ENCODE results near the gene VMP1. TPM values are rescaled to one million over a fixed set of nuclear protein-coding genes. Genes with fewer than 3 reads are reported as not detected.

Gene VMP1
- polyA plus RNA-seq, result 10 to 100 TPM; 90.8 to 98.0 TPM

- no peaks in the 10 kb centered on the region for H3K4me1 ChIP-seq (ENCODE audit: control insufficient read depth in 2 of 2, insufficient read depth in 2 of 2, low read length in 1 of 2)
- no peaks in the 10 kb centered on the region for H3K9me3 ChIP-seq (ENCODE audit: control insufficient read depth in 2 of 2, insufficient read depth in 1 of 2, low read depth in 1 of 2, low read length in 1 of 2)
- peak within 1 kb of the TSS; percentile 96 to 98 for H3K27ac ChIP-seq (ENCODE audit: low read depth in 2 of 2, low read length in 1 of 2)
- WGBS, 2 donors, result 0% methylated on average over 45 of the region's 45 CpGs
- peak within 1 kb of the TSS; percentile 86 to 88 for H3K4me3 ChIP-seq (ENCODE audit: low read depth in 1 of 2, low read length in 2 of 2)
- H3K27me3 ChIP-seq (ENCODE audit: control insufficient read depth in 1 of 2, insufficient read depth in 2 of 2, low read length in 2 of 2), result no peaks in the 10 kb centered on the region
- H3K36me3 ChIP-seq (ENCODE audit: control insufficient read depth in 2 of 2, insufficient read depth in 2 of 2, low read length in 1 of 2), result peaks cover 0 to under 1% of the 10 kb centered on the region in 2 donors
Measured at GRCh38 chr17:59707149-59707970, at the start of gene VMP1, which contains the start of gene PTRH2. VMP1 (plus strand) TSS chr17:59707654; CDS start chr17:59731447, 23,793 bp downstream. PTRH2 (minus strand) TSS chr17:59707430; CDS start chr17:59697978, 9,452 bp downstream.

GRCh38 chr17:59666235-59666634, 41.2 kb upstream of the VMP1 start:
- Histone ChIP-seq H3K9me3 (ENCODE audit: control insufficient read depth in 2 of 2, insufficient read depth in 1 of 2, low read depth in 1 of 2, low read length in 1 of 2) (no peaks in the 10 kb centered on the region), H3K4me1 (ENCODE audit: control insufficient read depth in 2 of 2, insufficient read depth in 2 of 2, low read length in 1 of 2) (no peaks in the 10 kb centered on the region), H3K4me3 (ENCODE audit: low read depth in 1 of 2, low read length in 2 of 2) (no peak overlapping the region), H3K36me3 (ENCODE audit: control insufficient read depth in 2 of 2, insufficient read depth in 2 of 2, low read length in 1 of 2) (peaks cover 3 to 6% of the 10 kb centered on the region in 2 donors), H3K27ac (ENCODE audit: low read depth in 2 of 2, low read length in 1 of 2) (no peak overlapping the region), H3K27me3 (ENCODE audit: control insufficient read depth in 1 of 2, insufficient read depth in 2 of 2, low read length in 2 of 2) (no peaks in the 10 kb centered on the region)
- 85 to 87% methylated on average over 5 of the region's 5 CpGs for WGBS, 2 donors

DNA sequence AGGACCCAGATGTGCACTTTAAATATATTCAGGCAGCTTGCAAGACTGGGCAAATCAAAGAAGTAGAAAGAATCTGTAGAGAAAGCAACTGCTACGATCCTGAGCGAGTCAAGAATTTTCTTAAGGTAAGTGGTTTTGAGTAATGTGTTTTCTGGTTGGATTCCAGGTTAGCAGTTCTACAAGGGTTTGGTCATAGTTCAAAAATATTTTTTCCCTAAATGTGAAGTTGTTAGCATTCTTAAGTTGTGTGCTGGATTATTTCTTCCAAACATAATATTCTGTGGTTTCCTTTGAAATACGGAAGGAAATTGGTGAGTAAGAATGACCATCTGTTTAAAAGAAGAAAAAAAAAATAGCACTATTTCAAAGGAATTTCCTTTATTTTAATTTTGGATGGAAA, 38.6 kb upstream of the VMP1 start:
- Histone ChIP-seq H3K27ac (ENCODE audit: low read depth in 2 of 2, low read length in 1 of 2) (no peak overlapping the region), H3K4me1 (ENCODE audit: control insufficient read depth in 2 of 2, insufficient read depth in 2 of 2, low read length in 1 of 2) (no peaks in the 10 kb centered on the region), H3K9me3 (ENCODE audit: control insufficient read depth in 2 of 2, insufficient read depth in 1 of 2, low read depth in 1 of 2, low read length in 1 of 2) (no peaks in the 10 kb centered on the region), H3K27me3 (ENCODE audit: control insufficient read depth in 1 of 2, insufficient read depth in 2 of 2, low read length in 2 of 2) (no peaks in the 10 kb centered on the region), H3K4me3 (ENCODE audit: low read depth in 1 of 2, low read length in 2 of 2) (no peak overlapping the region), H3K36me3 (ENCODE audit: control insufficient read depth in 2 of 2, insufficient read depth in 2 of 2, low read length in 1 of 2) (peaks cover 3 to 4% of the 10 kb centered on the region in 2 donors)
- 45 to 47% methylated on average over 3 of the region's 3 CpGs for WGBS, 2 donors

DNA sequence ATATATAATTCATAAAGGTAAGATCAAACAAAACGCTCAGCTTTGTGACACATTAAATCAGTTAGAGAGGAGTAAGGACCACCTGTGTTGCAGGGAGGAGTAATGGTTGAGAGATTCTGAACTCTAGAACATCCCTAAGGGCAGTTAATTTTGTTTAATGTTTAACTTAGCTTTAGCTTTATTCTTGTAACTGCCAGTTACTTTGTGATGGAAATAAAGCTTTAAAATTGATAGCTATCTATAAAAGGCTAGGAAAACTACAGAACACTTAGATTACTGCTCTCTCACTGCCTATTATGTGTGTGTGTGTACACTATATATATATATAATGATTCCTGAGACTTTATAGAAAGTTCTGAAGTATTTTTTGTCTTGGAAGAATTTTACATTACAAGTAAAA, 38.0 kb upstream of the VMP1 start:
- Histone ChIP-seq H3K27ac (ENCODE audit: low read depth in 2 of 2, low read length in 1 of 2) (no peak overlapping the region), H3K27me3 (ENCODE audit: control insufficient read depth in 1 of 2, insufficient read depth in 2 of 2, low read length in 2 of 2) (no peaks in the 10 kb centered on the region)
- WGBS, 2 donors, result 45 to 58% methylated on average over 1 of the region's 1 CpG

GRCh38 chr17:59669944-59670343, 37.5 kb upstream of the VMP1 start:
- Histone ChIP-seq H3K4me3 (ENCODE audit: low read depth in 1 of 2, low read length in 2 of 2) (no peak overlapping the region), H3K4me1 (ENCODE audit: control insufficient read depth in 2 of 2, insufficient read depth in 2 of 2, low read length in 1 of 2) (no peaks in the 10 kb centered on the region), H3K27ac (ENCODE audit: low read depth in 2 of 2, low read length in 1 of 2) (no peak overlapping the region), H3K27me3 (ENCODE audit: control insufficient read depth in 1 of 2, insufficient read depth in 2 of 2, low read length in 2 of 2) (no peaks in the 10 kb centered on the region), H3K36me3 (ENCODE audit: control insufficient read depth in 2 of 2, insufficient read depth in 2 of 2, low read length in 1 of 2) (peaks cover under 1 to 3% of the 10 kb centered on the region in 2 donors), H3K9me3 (ENCODE audit: control insufficient read depth in 2 of 2, insufficient read depth in 1 of 2, low read depth in 1 of 2, low read length in 1 of 2) (no peaks in the 10 kb centered on the region)
- 96 to 97% methylated on average over 1 of the region's 1 CpG for WGBS, 2 donors

More for the DNA sequence above, 38.0 kb upstream of the VMP1 start:
- Histone ChIP-seq H3K36me3 (ENCODE audit: control insufficient read depth in 2 of 2, insufficient read depth in 2 of 2, low read length in 1 of 2) (peaks cover 3 to 4% of the 10 kb centered on the region in 2 donors), H3K4me3 (ENCODE audit: low read depth in 1 of 2, low read length in 2 of 2) (no peak overlapping the region), H3K9me3 (ENCODE audit: control insufficient read depth in 2 of 2, insufficient read depth in 1 of 2, low read depth in 1 of 2, low read length in 1 of 2) (no peaks in the 10 kb centered on the region), H3K4me1 (ENCODE audit: control insufficient read depth in 2 of 2, insufficient read depth in 2 of 2, low read length in 1 of 2) (no peaks in the 10 kb centered on the region)

DNA sequence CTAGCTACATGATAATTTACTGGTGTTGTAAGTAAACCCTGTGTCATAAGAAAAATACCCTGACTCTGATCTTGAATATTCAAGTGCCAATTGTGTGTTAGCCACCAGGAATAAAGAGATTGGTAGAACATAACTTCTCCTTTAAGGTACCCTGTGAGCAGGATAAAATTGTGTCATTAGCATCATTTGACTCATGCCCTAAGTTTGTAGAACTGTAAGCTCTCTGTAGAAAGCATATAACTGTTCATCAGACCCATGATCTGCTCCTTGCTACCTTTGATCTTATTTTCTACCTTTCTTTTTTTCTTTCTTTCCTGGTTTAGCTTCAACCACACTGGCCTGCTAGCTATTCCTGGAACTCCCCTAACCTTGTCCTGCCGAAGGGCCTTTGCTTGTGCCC, 36.1 kb upstream of the VMP1 start:
- 87 to 92% methylated on average over 1 of the region's 1 CpG for WGBS, 2 donors
- no peak overlapping the region for H3K4me3 ChIP-seq (ENCODE audit: low read depth in 1 of 2, low read length in 2 of 2)
- no peak overlapping the region for H3K27ac ChIP-seq (ENCODE audit: low read depth in 2 of 2, low read length in 1 of 2)
- no peaks in the 10 kb centered on the region for H3K27me3 ChIP-seq (ENCODE audit: control insufficient read depth in 1 of 2, insufficient read depth in 2 of 2, low read length in 2 of 2)
- no peaks in the 10 kb centered on the region for H3K4me1 ChIP-seq (ENCODE audit: control insufficient read depth in 2 of 2, insufficient read depth in 2 of 2, low read length in 1 of 2)
- H3K36me3 ChIP-seq (ENCODE audit: control insufficient read depth in 2 of 2, insufficient read depth in 2 of 2, low read length in 1 of 2), result no peaks in the 10 kb centered on the region
- no peaks in the 10 kb centered on the region for H3K9me3 ChIP-seq (ENCODE audit: control insufficient read depth in 2 of 2, insufficient read depth in 1 of 2, low read depth in 1 of 2, low read length in 1 of 2)

DNA sequence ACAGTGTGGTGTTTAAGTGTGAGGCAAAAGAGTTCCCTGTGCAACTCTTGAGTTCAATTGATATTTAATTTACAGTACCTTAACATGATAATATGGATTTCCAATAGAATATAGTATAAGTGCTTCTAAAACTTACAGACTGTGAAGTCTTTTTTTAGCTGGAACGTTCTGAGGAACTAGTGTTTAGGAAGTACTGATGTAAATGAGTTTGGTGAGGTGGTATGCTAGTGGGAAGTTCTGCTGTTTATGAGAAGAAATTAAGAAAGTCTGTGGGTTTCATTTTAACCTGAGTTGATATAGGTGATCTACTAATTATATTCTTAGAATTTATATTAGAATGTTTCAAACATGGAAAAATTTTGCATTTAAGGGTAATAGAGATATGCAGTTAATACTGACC, 32.2 kb upstream of the VMP1 start:
- H3K27me3 ChIP-seq (ENCODE audit: control insufficient read depth in 1 of 2, insufficient read depth in 2 of 2, low read length in 2 of 2), result no peaks in the 10 kb centered on the region
- no peak overlapping the region for H3K4me3 ChIP-seq (ENCODE audit: low read depth in 1 of 2, low read length in 2 of 2)
- H3K36me3 ChIP-seq (ENCODE audit: control insufficient read depth in 2 of 2, insufficient read depth in 2 of 2, low read length in 1 of 2), result peaks cover 0 to 4% of the 10 kb centered on the region in 2 donors
- no peaks in the 10 kb centered on the region for H3K9me3 ChIP-seq (ENCODE audit: control insufficient read depth in 2 of 2, insufficient read depth in 1 of 2, low read depth in 1 of 2, low read length in 1 of 2)
- 63 to 68% methylated on average over 1 of the region's 1 CpG for WGBS, 2 donors
- no peaks in the 10 kb centered on the region for H3K4me1 ChIP-seq (ENCODE audit: control insufficient read depth in 2 of 2, insufficient read depth in 2 of 2, low read length in 1 of 2)
- no peak overlapping the region for H3K27ac ChIP-seq (ENCODE audit: low read depth in 2 of 2, low read length in 1 of 2)

GRCh38 chr17:59676716-59677115, 30.7 kb upstream of the VMP1 start:
- peaks cover 4 to 7% of the 10 kb centered on the region in 2 donors for H3K36me3 ChIP-seq (ENCODE audit: control insufficient read depth in 2 of 2, insufficient read depth in 2 of 2, low read length in 1 of 2)
- WGBS, 2 donors, result 82 to 85% methylated on average over 7 of the region's 7 CpGs

GRCh38 chr17:59678918-59679317, 28.5 kb upstream of the VMP1 start:
- no peaks in the 10 kb centered on the region for H3K9me3 ChIP-seq (ENCODE audit: control insufficient read depth in 2 of 2, insufficient read depth in 1 of 2, low read depth in 1 of 2, low read length in 1 of 2)
- 47 to 51% methylated on average over 2 of the region's 2 CpGs for WGBS, 2 donors

More at GRCh38 chr17:59676716-59677115, 30.7 kb upstream of the VMP1 start:
- Histone ChIP-seq H3K27ac (ENCODE audit: low read depth in 2 of 2, low read length in 1 of 2) (no peak overlapping the region), H3K27me3 (ENCODE audit: control insufficient read depth in 1 of 2, insufficient read depth in 2 of 2, low read length in 2 of 2) (no peaks in the 10 kb centered on the region), H3K9me3 (ENCODE audit: control insufficient read depth in 2 of 2, insufficient read depth in 1 of 2, low read depth in 1 of 2, low read length in 1 of 2) (no peaks in the 10 kb centered on the region), H3K4me1 (ENCODE audit: control insufficient read depth in 2 of 2, insufficient read depth in 2 of 2, low read length in 1 of 2) (no peaks in the 10 kb centered on the region), H3K4me3 (ENCODE audit: low read depth in 1 of 2, low read length in 2 of 2) (no peak overlapping the region)

GRCh38 chr17:59680314-59680713, 27.1 kb upstream of the VMP1 start:
- H3K9me3 ChIP-seq (ENCODE audit: control insufficient read depth in 2 of 2, insufficient read depth in 1 of 2, low read depth in 1 of 2, low read length in 1 of 2), result no peaks in the 10 kb centered on the region
- H3K4me1 ChIP-seq (ENCODE audit: control insufficient read depth in 2 of 2, insufficient read depth in 2 of 2, low read length in 1 of 2), result no peaks in the 10 kb centered on the region
- H3K36me3 ChIP-seq (ENCODE audit: control insufficient read depth in 2 of 2, insufficient read depth in 2 of 2, low read length in 1 of 2), result peaks cover 10% of the 10 kb centered on the region in 2 donors
- 82 to 84% methylated on average over 4 of the region's 4 CpGs for WGBS, 2 donors
- no peak overlapping the region for H3K27ac ChIP-seq (ENCODE audit: low read depth in 2 of 2, low read length in 1 of 2)
- no peak overlapping the region for H3K4me3 ChIP-seq (ENCODE audit: low read depth in 1 of 2, low read length in 2 of 2)
- H3K27me3 ChIP-seq (ENCODE audit: control insufficient read depth in 1 of 2, insufficient read depth in 2 of 2, low read length in 2 of 2), result no peaks in the 10 kb centered on the region

More at GRCh38 chr17:59678918-59679317, 28.5 kb upstream of the VMP1 start:
- no peak overlapping the region for H3K4me3 ChIP-seq (ENCODE audit: low read depth in 1 of 2, low read length in 2 of 2)
- H3K27me3 ChIP-seq (ENCODE audit: control insufficient read depth in 1 of 2, insufficient read depth in 2 of 2, low read length in 2 of 2), result no peaks in the 10 kb centered on the region
- no peak overlapping the region for H3K27ac ChIP-seq (ENCODE audit: low read depth in 2 of 2, low read length in 1 of 2)
- peaks cover 7 to 10% of the 10 kb centered on the region in 2 donors for H3K36me3 ChIP-seq (ENCODE audit: control insufficient read depth in 2 of 2, insufficient read depth in 2 of 2, low read length in 1 of 2)
- no peaks in the 10 kb centered on the region for H3K4me1 ChIP-seq (ENCODE audit: control insufficient read depth in 2 of 2, insufficient read depth in 2 of 2, low read length in 1 of 2)
